Activated naive CD8-positive, alpha-beta T cell treated with anti-CD3 and anti-CD28 coated beads, Interleukin-2, amount 50 U/mL, for 16 hours (primary cell): ENCODE data around the gene NUP98.
A peak's percentile ranks its signal among the peaks of the same experiment; 100 is the strongest.
"Not testable (repeated sequence)": the region's sequence is repeated elsewhere in the genome, so short reads cannot be mapped to it uniquely, and the experiment has no call there.

ENCODE experiments used
- DNase-seq: peaks from one replicate; pipeline ENCODE4 v3.0.0-alpha.2; 2020; ENCODE audit warnings: low read depth, low spot score

The NUP98 gene

GRCh38 chr11:3826721-3827120 is 29.4 kb upstream of the NUP98 start:
- no peak for DNase-seq

GRCh38 chr11:3825473-3826154 is 28.3 kb upstream of the NUP98 start:
- DNase-seq: no peak

GRCh38 chr11:3824714-3825472 is 27.5 kb upstream of the NUP98 start:
- peak; percentile 70 for DNase-seq

- no peak for DNase-seq
Observed at GRCh38 chr11:3823762-3824506, 26.6 kb upstream of the NUP98 start.

- DNase-seq: no peak
Observed at GRCh38 chr11:3823303-3823702, 25.9 kb upstream of the NUP98 start.

- DNase-seq: no peak
Observed at GRCh38 chr11:3822312-3822711, 25.0 kb upstream of the NUP98 start.

- no peak for DNase-seq
Observed at GRCh38 chr11:3820971-3821370, 23.6 kb upstream of the NUP98 start.

- no peak for DNase-seq
Observed at GRCh38 chr11:3817181-3817800, 19.9 kb upstream of the NUP98 start.

GRCh38 chr11:3816673-3817072 is 19.3 kb upstream of the NUP98 start:
- no peak for DNase-seq

GRCh38 chr11:3815845-3816244 is 18.5 kb upstream of the NUP98 start:
- DNase-seq: no peak

- DNase-seq: not testable (repeated sequence)
Observed at GRCh38 chr11:3814832-3815231, 17.5 kb upstream of the NUP98 start.

GRCh38 chr11:3810951-3811350 is 13.6 kb upstream of the NUP98 start:
- no peak for DNase-seq

GRCh38 chr11:3810446-3810845 is 13.1 kb upstream of the NUP98 start:
- DNase-seq: no peak

GRCh38 chr11:3809624-3809928 is 12.2 kb upstream of the NUP98 start:
- no peak for DNase-seq

- DNase-seq: no peak
Observed at GRCh38 chr11:3808861-3809623, 11.7 kb upstream of the NUP98 start.

- peak; percentile 8 for DNase-seq
Observed at GRCh38 chr11:3807909-3808860, 10.8 kb upstream of the NUP98 start, which contains the start of gene PGAP2. Gene PGAP2 (plus strand): TSS chr11:3808560. CDS start chr11:3811260, 2,700 bp downstream.

- no peak for DNase-seq
Observed at GRCh38 chr11:3803726-3804495, 6.6 kb upstream of the NUP98 start.

GRCh38 chr11:3802011-3802790 is 4.8 kb upstream of the NUP98 start:
- no peak for DNase-seq

GRCh38 chr11:3799873-3800272 is 2.5 kb upstream of the NUP98 start:
- DNase-seq: no peak
